AG04449 (cell line): Measurements from ENCODE around the gene IPCEF1.
"Not testable (repeated sequence)": the region's sequence is repeated elsewhere in the genome, so short reads cannot be mapped to it uniquely, and the experiment has no call there.

Experiments
- CTCF ChIA-PET: fragments of 350-600 bp; formaldehyde crosslinking; extraction: SDS; loops from one replicate; lab custom pipeline; 2021; ENCODE audit warnings: antibody characterized with exemption; lab: Yijun Ruan, JAX
- POLR2A ChIA-PET: fragments of 400-600, 350-600 bp; formaldehyde crosslinking; extraction: SDS; loops from one replicate; lab custom pipeline; 2020; ENCODE audit warnings: antibody characterized with exemption, inconsistent platforms; lab: Yijun Ruan, JAX
- DNase-seq: peaks from one replicate; pipeline ENCODE4 v3.0.0-alpha.2; 2010; ENCODE audit warnings: low read depth, low spot score
- H3K4me3 ChIP-seq: 2 replicates; pipeline ENCODE4 v1.5.1; 2011; ENCODE audit warnings: low read depth, mild to moderate bottlenecking, control low read depth, low read length
- CTCF ChIP-seq: IDR thresholded peaks from one replicate; pipeline ENCODE4 v1.5.1; 2011; ENCODE audit warnings: mild to moderate bottlenecking, moderate library complexity, low read length, control low read depth, inconsistent platforms; ENCODE audit not compliant: insufficient read depth; ENCODE audit errors: missing control alignments

The IPCEF1 gene

GRCh38 chr6:154341336-154341735 is 15.3 kb downstream of the IPCEF1 start:
- DNase-seq, result no peak
- POLR2A ChIA-PET, result no interaction called here
- H3K4me3 ChIP-seq, result no peak overlapping the region
- CTCF ChIA-PET, result interaction anchor here (1.0 kb wide), 1 partner anchor 13 kb away, joined by 3 read pairs; no protein-coding TSS in a partner anchor
- no peak for TF ChIP-seq CTCF

- no peak overlapping the region for H3K4me3 ChIP-seq
- CTCF ChIA-PET, result interaction anchor here (0.5 to 1.5 kb wide), 2 partner anchors 38 to 183 kb away, joined by 3 to 5 read pairs; no protein-coding TSS in a partner anchor
- no peak for DNase-seq
- POLR2A ChIA-PET, result no interaction called here
- no peak for TF ChIP-seq CTCF
Observed at GRCh38 chr6:154337406-154338005, 19.1 kb downstream of the IPCEF1 start.

GRCh38 chr6:154334147-154334546 is 22.5 kb downstream of the IPCEF1 start:
- H3K4me3 ChIP-seq, DNase-seq, CTCF ChIA-PET, POLR2A ChIA-PET: not testable (repeated sequence)

GRCh38 chr6:154331750-154332149 is 24.9 kb downstream of the IPCEF1 start:
- no peak for DNase-seq
- no peak overlapping the region for H3K4me3 ChIP-seq
- ChIA-PET CTCF (no interaction called here), POLR2A (no interaction called here)
- TF ChIP-seq CTCF, result no peak

GRCh38 chr6:154329350-154330170 is 27.0 kb downstream of the IPCEF1 start:
- POLR2A ChIA-PET, result no interaction called here
- H3K4me3 ChIP-seq, result no peak overlapping the region
- no peak for DNase-seq
- no peak for TF ChIP-seq CTCF
- CTCF ChIA-PET, result no interaction called here

GRCh38 chr6:154327313-154327712 is 29.3 kb downstream of the IPCEF1 start:
- DNase-seq, POLR2A ChIA-PET, H3K4me3 ChIP-seq, CTCF ChIA-PET: not testable (repeated sequence)

GRCh38 chr6:154325142-154325541 is 31.5 kb downstream of the IPCEF1 start:
- DNase-seq, result no peak
- ChIA-PET POLR2A (no interaction called here), CTCF (no interaction called here)
- no peak overlapping the region for H3K4me3 ChIP-seq
- no peak for TF ChIP-seq CTCF
